IPS-15b (cell line): ENCODE data around the gene LUC7L2.
"Not testable (repeated sequence)": the region's sequence is repeated elsewhere in the genome, so short reads cannot be mapped to it uniquely, and the experiment has no call there.

ENCODE experiments used
- H3K27me3 ChIP-seq: one replicate; pipeline ENCODE4 v1.6.1; 2013; ENCODE audit warnings: low read length; ENCODE audit not compliant: control insufficient read depth, insufficient read depth
- H3K36me3 ChIP-seq: one replicate; pipeline ENCODE4 v1.6.1; 2013; ENCODE audit warnings: low read length; ENCODE audit not compliant: control insufficient read depth, insufficient read depth
- H3K4me1 ChIP-seq: one replicate; pipeline ENCODE4 v1.6.1; 2013; ENCODE audit warnings: mild to moderate bottlenecking, low read length; ENCODE audit not compliant: control insufficient read depth, insufficient read depth
- H3K4me3 ChIP-seq: one replicate; pipeline ENCODE4 v1.5.1; 2013; ENCODE audit warnings: low read depth, low read length
- H3K9ac ChIP-seq: one replicate; pipeline ENCODE4 v1.6.1; 2013; ENCODE audit warnings: low read depth, mild to moderate bottlenecking, low read length
- H3K9me3 ChIP-seq: one replicate; pipeline ENCODE4 v1.6.1; 2013; ENCODE audit warnings: mild to moderate bottlenecking, low read length; ENCODE audit not compliant: control insufficient read depth, insufficient read depth

The LUC7L2 gene

GRCh38 chr7:139455789-139456188 lies 96.1 kb downstream of the LUC7L2 start:
- H3K4me3 ChIP-seq, result no peak overlapping the region
- peaks cover 3% of the 10 kb centered on the region for H3K36me3 ChIP-seq
- no peaks in the 10 kb centered on the region for H3K27me3 ChIP-seq
- H3K9ac ChIP-seq, result no peak overlapping the region
- no peaks in the 10 kb centered on the region for H3K9me3 ChIP-seq
- H3K4me1 ChIP-seq, result peaks cover 2% of the 10 kb centered on the region

DNA sequence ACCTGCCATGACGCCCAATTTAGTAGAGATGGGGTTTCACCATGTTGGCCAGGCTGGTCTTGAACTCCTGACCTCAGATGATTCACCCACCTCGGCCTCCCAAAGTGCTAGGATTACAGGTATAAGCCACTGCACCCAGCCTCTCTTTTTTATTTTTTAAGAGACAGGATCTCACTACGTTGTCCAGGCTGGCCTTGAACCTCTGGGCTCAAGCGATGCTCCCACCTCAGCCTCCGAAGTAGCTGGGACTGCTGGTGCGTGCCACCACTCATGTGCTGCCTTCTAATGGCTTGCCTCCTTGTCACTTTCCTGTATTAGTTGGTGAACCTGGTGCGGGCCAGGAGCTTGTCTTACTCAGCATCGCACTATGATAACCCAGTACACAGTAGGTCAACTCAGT lies 96.8 kb downstream of the LUC7L2 start:
- no peak overlapping the region for H3K9ac ChIP-seq

GRCh38 chr7:139457153-139457946 lies 97.7 kb downstream of the LUC7L2 start:
- Histone ChIP-seq H3K36me3 (peaks cover 3% of the 10 kb centered on the region), H3K27me3 (no peaks in the 10 kb centered on the region), H3K9ac (no peak overlapping the region), H3K4me1 (peaks cover 2% of the 10 kb centered on the region), H3K4me3 (no peak overlapping the region), H3K9me3 (no peaks in the 10 kb centered on the region)

More for the DNA sequence above, 96.8 kb downstream of the LUC7L2 start:
- Histone ChIP-seq H3K4me1 (peaks cover 2% of the 10 kb centered on the region), H3K9me3 (no peaks in the 10 kb centered on the region), H3K27me3 (no peaks in the 10 kb centered on the region), H3K4me3 (no peak overlapping the region), H3K36me3 (peaks cover 3% of the 10 kb centered on the region)

GRCh38 chr7:139463421-139463820 lies 103.7 kb downstream of the LUC7L2 start:
- not testable (repeated sequence) for H3K4me3 ChIP-seq, H3K27me3 ChIP-seq, H3K36me3 ChIP-seq, H3K4me1 ChIP-seq, H3K9me3 ChIP-seq, H3K9ac ChIP-seq

DNA sequence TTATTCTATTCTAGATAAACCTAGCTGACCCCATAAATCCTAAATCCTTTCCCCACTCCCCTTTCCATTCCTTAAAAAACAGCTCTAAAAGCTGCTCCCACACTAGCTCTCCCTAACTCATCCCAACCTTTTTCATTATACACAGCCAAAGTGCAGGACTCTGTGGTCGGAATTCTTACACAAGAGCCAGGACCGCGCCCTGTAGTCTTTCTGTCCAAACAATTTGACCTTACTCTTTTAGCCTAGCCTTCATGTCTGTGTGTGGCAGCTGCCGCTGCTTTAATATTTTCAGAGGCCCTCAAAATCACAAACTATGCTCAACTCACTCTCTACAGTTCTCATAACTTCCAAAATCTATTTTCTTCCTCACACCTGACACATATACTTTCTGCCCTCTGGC lies 104.8 kb downstream of the LUC7L2 start:
- H3K9ac ChIP-seq, H3K27me3 ChIP-seq, H3K9me3 ChIP-seq: not testable (repeated sequence)

GRCh38 chr7:139465072-139465471 lies 105.4 kb downstream of the LUC7L2 start:
- H3K4me1 ChIP-seq, H3K27me3 ChIP-seq, H3K4me3 ChIP-seq, H3K9me3 ChIP-seq, H3K9ac ChIP-seq, H3K36me3 ChIP-seq: not testable (repeated sequence)

More for the DNA sequence above, 104.8 kb downstream of the LUC7L2 start:
- not testable (repeated sequence) for H3K4me3 ChIP-seq, H3K36me3 ChIP-seq, H3K4me1 ChIP-seq

GRCh38 chr7:139467729-139468128 lies 108.0 kb downstream of the LUC7L2 start:
- not testable (repeated sequence) for H3K9ac ChIP-seq, H3K4me3 ChIP-seq, H3K27me3 ChIP-seq, H3K4me1 ChIP-seq, H3K36me3 ChIP-seq, H3K9me3 ChIP-seq

DNA sequence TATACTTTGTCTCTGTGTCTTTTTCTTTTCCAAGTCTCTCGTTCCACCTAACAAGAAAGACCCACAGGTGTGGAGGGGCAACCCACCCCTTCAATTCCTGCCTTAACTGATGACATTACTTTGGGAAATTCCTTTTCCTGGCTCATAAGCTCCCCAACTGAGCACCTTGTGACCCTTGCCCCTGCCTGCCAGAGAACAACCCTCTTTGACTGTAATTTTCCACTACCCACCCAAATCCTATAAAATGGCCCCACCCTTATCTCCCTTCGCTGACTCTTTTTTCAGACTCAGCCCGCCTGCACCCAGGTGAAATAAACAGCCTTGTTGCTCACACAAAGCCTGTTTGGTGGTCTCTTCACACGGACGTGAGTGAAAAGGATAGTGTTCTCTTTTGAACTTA lies 108.6 kb downstream of the LUC7L2 start:
- H3K9me3 ChIP-seq, H3K4me1 ChIP-seq, H3K27me3 ChIP-seq, H3K4me3 ChIP-seq, H3K36me3 ChIP-seq, H3K9ac ChIP-seq: not testable (repeated sequence)

DNA sequence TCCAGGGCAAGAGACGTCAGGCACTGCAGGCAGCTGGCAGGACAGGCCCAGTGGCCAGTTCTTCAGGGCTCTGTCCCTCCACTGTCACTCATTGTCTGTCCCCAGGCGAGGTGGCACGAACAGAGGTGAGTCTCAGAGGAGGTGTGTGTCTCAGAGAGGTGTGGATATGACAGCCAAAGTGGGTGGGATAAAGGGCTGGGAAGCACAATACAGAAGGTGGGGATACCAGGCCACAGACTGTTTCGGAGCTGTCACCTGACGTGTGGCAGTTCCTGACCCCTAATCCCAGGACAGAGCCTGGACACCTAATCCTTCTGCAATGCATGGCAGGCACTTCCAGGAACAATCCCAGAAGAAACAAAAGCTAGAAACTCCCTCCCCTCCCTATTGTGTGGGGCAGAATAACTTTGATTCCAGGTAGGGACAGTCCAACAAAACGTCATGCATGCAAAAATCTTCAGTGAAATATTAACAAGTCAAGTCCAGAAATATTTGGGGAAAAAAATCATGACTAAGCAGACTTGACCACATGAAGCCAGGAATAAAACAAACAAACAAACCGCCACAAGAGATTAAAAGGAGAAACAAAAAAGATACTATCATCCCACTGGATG lies 112.2 kb downstream of the LUC7L2 start:
- Histone ChIP-seq H3K9me3 (no peaks in the 10 kb centered on the region), H3K36me3 (peaks cover 4% of the 10 kb centered on the region), H3K27me3 (no peaks in the 10 kb centered on the region), H3K4me3 (no peak overlapping the region), H3K4me1 (no peaks in the 10 kb centered on the region), H3K9ac (no peak overlapping the region)
